Endometrial microvascular endothelial cells (primary cell): ENCODE data around the gene WDR27. TPM values are rescaled to one million over a fixed set of nuclear protein-coding genes. Genes with fewer than 3 reads are reported as not detected.
"Not testable (repeated sequence)": the region's sequence is repeated elsewhere in the genome, so short reads cannot be mapped to it uniquely, and the experiment has no call there.

ENCODE experiments used
- in situ Hi-C: cut with HindIII; loops from 2 replicates; pipeline ENCODE4 v1.10.0; 2017; ENCODE audit warnings: low sequenced_read_pairs, low pct_unique_long_range_greater_than_20kb; ENCODE audit errors: inconsistent ontology term
- total RNA-seq: library from RNA; depleted of rRNA; stranded (reverse); fragments of >200 nt; gene quantifications from one replicate; pipeline ENCODE4 v1.2.3, GENCODE V29; 2015; ENCODE audit errors: inconsistent ontology term

WDR27 gene
- total RNA-seq, 1 donor from 2014 or later: 22.3 TPM

- in situ Hi-C loops: no loop called here
Observed at GRCh38 chr6:169647637-169648036, 54.2 kb downstream of the WDR27 start.

GRCh38 chr6:169646906-169647567 lies 54.8 kb downstream of the WDR27 start:
- in situ Hi-C loops: no loop called here

GRCh38 chr6:169645459-169645858 lies 56.4 kb downstream of the WDR27 start:
- in situ Hi-C loops: not testable (repeated sequence)

DNA sequence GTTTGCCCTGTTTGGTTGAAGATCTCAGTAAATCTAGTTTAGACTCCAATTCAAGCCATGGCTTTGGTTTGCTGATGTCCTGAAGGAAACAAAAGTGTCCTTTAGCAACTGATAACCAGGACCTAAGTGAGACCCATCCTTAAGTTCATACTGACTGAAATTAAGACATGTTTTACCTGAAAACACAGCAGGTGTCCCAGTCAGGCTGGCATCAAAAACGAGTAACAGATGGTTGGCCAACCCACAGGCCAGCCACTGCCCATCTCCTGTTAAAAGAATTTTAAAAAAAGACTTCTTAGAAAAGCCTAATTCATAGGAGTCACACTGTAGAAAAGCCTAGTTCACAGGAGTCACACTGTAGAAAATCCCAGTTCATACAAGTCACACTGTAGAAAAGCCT lies 58.3 kb downstream of the WDR27 start:
- in situ Hi-C loops: no loop called here

DNA sequence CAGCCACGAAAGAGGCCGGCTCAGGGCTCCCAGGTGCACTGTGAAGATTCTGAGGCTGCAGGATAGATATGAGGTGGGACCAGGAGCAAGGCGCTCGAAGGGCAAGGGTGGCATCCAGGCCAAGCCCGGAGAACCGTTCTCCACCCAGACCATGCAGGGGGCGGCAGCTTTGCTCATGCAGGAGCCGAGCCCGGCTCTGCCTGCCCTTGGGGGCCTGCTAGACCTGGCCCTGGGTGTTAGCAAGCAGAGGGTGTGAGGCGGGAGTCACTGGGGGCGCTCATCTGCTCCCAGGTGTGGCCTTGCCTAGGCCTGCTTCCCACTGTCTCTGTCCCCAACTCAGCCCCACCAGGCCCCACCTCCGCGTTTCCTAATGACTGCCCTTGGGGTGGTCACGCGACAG lies 59.4 kb downstream of the WDR27 start:
- in situ Hi-C loops: no loop called here

GRCh38 chr6:169641461-169642085 lies 60.3 kb downstream of the WDR27 start:
- in situ Hi-C loops: no loop called here

GRCh38 chr6:169640983-169641382 lies 60.8 kb downstream of the WDR27 start:
- in situ Hi-C loops: no loop called here

GRCh38 chr6:169640351-169640852 lies 61.4 kb downstream of the WDR27 start:
- in situ Hi-C loops: no loop called here

DNA sequence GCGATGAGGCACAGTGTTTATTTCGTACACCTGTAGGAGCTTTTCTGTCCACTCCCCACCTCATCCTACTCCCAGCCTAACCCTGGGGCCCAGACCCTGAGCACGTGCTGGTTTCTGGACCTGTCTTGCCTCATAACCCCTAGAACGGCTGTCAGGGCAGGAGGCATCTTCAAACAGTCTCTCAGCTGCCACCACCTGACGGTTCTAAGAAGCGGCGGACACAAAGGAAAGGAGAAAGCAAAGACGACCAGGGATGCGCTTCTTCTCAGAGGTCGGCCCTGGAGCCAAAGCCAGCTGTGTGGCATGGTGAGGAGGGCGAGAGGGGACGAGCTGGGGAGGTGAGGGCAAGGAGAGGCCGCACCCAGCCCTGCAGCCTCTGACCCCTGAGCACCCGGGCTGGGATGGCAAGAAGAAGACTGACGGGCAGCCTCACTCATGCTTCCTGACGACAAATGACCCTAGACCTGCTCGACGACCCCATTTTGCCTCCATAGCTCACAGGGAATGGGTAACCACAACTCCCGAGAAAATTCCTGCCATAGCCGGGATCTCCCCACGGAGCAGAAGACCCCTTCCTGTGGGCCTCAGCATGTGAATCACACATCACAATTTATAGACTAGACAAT lies 62.1 kb downstream of the WDR27 start:
- in situ Hi-C loops: no loop called here

GRCh38 chr6:169638915-169639314 lies 62.9 kb downstream of the WDR27 start:
- in situ Hi-C loops: no loop called here

DNA sequence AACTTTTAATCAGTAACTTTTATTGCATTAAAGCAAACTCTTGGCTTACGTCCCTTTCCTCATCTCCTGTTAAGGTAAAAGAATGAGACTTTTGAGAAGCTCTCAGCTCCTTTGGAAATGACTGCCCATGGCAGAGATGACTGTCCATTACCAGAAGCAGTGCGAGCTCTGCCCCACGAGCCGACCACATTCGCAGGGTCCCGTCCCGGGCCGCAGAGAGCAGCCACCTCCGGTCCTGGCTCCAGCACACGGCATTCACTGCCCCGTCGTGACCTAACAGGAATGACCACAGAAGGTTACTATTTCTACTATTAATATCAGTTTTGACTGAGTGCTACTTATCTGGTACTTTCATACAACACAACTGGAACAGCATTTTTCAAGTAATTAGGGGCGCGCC lies 63.4 kb downstream of the WDR27 start:
- in situ Hi-C loops: no loop called here

- in situ Hi-C loops: no loop called here
Observed at GRCh38 chr6:169635345-169635744, 66.5 kb downstream of the WDR27 start.

DNA sequence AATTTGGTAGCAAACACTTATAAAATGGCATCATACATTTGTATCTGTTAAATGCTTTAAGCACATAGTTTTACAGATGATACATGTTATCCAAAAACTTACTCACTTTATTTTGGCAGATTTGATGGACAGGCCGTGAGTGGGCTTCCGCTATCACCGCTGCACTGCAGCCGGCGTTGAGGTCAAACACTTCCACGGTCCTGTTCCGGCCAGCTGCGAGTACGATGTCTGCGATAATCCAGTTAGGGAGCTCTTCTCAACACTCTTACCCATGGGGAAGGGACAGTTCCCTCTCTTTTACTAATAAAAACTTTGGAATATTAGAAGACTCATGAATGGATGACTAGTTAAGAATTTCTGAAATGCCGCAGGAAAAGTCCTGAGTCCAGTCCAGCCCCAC lies 69.0 kb downstream of the WDR27 start:
- in situ Hi-C loops: no loop called here

DNA sequence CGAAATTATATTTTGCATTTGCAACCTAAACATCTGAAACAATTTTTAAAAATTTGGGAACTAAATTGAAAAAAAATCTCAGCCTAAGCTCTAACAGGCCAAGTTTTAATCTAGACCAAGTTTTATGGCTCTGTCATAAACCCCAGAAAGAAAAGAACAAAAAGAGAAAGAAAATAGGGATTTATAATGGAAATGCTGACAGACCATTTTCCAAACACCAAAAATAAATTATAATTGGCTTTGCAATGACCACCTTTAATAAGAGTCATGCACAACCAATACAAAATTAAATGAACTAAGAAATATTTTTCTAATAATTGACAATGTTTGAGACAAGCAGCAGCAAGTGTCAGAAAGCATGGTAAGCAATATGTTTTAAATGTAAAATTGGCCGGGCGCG lies 72.6 kb downstream of the WDR27 start:
- in situ Hi-C loops: no loop called here

DNA sequence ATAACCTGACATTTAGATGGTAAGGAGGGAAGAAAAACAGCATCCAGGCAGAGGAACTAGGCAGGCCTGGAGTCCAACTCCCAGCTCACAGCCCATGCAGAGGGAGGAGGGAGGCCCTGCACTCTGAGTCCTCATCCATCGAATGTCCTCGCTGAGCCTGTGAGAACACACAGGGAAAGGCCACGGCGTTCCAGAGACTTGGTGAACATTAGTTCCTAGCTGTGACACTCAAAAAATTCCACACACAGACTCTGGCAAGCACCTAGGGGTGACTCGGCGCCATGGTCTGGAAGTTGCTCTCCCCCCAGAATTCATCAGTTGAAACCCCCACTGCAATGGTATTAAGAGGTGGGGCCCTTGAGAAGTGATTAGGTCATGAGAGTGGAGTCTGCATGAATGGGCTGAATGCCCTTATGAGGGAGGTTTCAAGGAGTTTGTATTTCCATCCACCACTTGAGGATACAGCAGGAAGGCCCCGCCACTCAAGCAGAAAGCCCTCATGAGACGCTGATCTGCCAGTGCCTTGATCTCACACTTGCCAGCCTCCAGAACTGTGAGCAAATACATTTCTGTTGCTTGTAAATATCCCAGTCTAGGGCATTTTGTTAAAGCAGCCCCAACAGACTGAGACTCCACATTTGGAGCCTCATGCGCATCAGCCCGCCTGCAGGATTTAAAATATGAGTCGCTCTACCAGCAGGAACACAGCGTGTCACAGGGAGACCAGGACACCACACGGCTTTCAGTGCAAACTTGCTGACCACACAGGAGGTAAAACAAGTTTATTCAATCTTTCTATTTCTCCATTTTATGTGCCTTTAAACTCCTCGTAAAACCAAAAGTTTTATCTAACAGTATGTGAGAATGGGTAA lies 73.9 kb downstream of the WDR27 start:
- in situ Hi-C loops: no loop called here

DNA sequence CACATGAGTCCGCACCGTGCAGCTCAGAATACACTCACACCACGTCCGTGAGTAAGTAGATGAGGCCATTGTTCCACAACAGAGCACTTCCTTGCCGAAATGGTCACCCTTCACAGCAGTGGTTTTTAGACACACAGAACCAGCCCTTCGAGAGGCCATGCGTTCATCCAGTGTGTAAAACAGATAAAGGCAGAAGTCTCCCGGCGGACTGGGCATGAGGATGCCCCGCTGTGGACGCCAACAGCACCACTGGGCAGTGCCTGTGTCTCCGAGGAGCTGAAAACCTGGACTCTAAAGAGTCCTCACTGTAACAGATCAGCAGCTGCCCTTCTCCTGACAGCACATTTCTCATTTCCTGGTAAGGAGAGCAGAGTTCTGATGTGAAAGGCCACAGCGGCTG lies 75.2 kb downstream of the WDR27 start:
- in situ Hi-C loops: no loop called here

DNA sequence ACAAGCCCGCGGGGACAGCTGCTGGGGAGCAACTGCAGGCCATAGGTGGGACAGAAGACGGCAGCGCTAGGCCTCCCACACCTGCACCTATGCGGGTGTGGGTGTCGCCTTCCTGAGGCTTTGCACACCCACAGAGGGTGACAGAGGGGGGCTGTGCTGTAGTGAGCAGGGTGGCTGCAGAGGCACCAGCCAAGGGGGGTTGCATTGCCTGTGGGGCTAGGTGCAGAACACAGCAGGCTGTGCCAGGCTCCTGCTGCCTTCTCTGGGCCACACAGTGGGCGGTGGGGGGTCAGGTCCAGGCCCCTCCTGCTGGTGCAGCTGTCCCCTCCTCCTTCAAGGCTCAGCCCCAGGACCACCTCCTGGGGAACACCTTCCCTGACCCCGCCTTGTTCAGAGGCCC lies 75.7 kb downstream of the WDR27 start:
- in situ Hi-C loops: no loop called here

- in situ Hi-C loops: no loop called here
Observed at GRCh38 chr6:169625376-169625775, 76.5 kb downstream of the WDR27 start.

DNA sequence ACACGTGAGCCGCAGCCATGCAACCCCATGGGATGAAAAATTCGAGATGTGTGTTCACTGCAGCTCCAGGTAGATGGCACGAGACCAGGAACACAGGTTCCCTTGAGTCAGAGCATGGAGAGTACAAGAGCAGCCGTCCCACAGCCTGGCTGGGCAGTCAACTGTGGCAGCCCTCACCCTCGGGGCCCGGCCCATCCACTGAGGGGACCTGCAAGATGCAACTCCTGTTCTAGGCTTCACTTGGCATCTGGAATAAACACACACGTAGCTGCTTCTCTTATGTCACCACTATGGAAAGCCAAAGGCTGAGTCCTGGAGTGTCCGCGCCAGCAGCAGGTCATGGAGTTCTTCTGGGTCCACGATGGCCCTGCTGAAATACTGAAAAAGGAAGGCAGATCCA lies 77.0 kb downstream of the WDR27 start:
- in situ Hi-C loops: no loop called here
